HuH-7.5 (cell line): ENCODE measurements around the gene DCTN4.

Source experiments
- DNase-seq: peaks from one replicate; pipeline ENCODE4 v3.0.0; 2011; ENCODE audit warnings: low spot score

The DCTN4 gene

GRCh38 chr5:150670275-150670947 lies 88.4 kb downstream of the DCTN4 start:
- no peak for DNase-seq

GRCh38 chr5:150665044-150665443 lies 93.8 kb downstream of the DCTN4 start:
- no peak for DNase-seq

GRCh38 chr5:150663936-150664335 lies 94.9 kb downstream of the DCTN4 start:
- no peak for DNase-seq

- no peak for DNase-seq
Observed at GRCh38 chr5:150662731-150663516, 95.9 kb downstream of the DCTN4 start.

- no peak for DNase-seq
Observed at GRCh38 chr5:150661821-150662596, 96.8 kb downstream of the DCTN4 start.

- DNase-seq = no peak
Observed at GRCh38 chr5:150661086-150661485, 97.7 kb downstream of the DCTN4 start, which contains the start of gene MYOZ3. MYOZ3 (plus strand) TSS chr5:150661251; CDS start chr5:150662942, 1,691 bp downstream.

- DNase-seq = no peak
Observed at GRCh38 chr5:150660108-150660831, 98.5 kb downstream of the DCTN4 start.

- no peak for DNase-seq
Observed at GRCh38 chr5:150659360-150660107, 99.3 kb downstream of the DCTN4 start.

GRCh38 chr5:150658699-150659265 lies 100.0 kb downstream of the DCTN4 start:
- no peak for DNase-seq
